D341Med (cell line): ENCODE measurements around the gene SYT1.

Experiments used
- DNase-seq: peaks from one replicate; pipeline ENCODE4 v3.0.0; 2012; ENCODE audit warnings: low spot score

Gene SYT1

GRCh38 chr12:79441534-79441933, 577.0 kb downstream of the SYT1 start:
- no peak for DNase-seq

- DNase-seq = no peak
Observed at GRCh38 chr12:79442396-79442795, 577.8 kb downstream of the SYT1 start.

- DNase-seq = no peak
Observed at GRCh38 chr12:79444089-79444488, 579.5 kb downstream of the SYT1 start.

GRCh38 chr12:79448816-79449215, 584.2 kb downstream of the SYT1 start:
- no peak for DNase-seq

- DNase-seq = no peak
Observed at GRCh38 chr12:79451365-79451764, 586.8 kb downstream of the SYT1 start.

GRCh38 chr12:79451978-79452377, 587.4 kb downstream of the SYT1 start:
- DNase-seq = no peak

GRCh38 chr12:79452906-79453305, 588.3 kb downstream of the SYT1 start:
- DNase-seq = no peak

- no peak for DNase-seq
Observed at GRCh38 chr12:79453820-79454219, 589.2 kb downstream of the SYT1 start.

GRCh38 chr12:79454338-79454843, 589.8 kb downstream of the SYT1 start:
- no peak for DNase-seq

- no peak for DNase-seq
Observed at GRCh38 chr12:79455286-79455685, 590.7 kb downstream of the SYT1 start.

GRCh38 chr12:79482323-79482722, 617.7 kb downstream of the SYT1 start:
- no peak for DNase-seq

GRCh38 chr12:79482921-79483320, 618.3 kb downstream of the SYT1 start:
- DNase-seq = no peak

GRCh38 chr12:79486154-79486553, 621.6 kb downstream of the SYT1 start:
- no peak for DNase-seq

GRCh38 chr12:79487386-79488110, 623.0 kb downstream of the SYT1 start:
- DNase-seq = no peak
